Brain microvascular endothelial cell (primary cell): ENCODE data around the gene C10orf120.

ENCODE experiments used
- DNase-seq: peaks from one replicate; pipeline ENCODE4 v3.0.0-alpha.2; 2020
- H3K27ac ChIP-seq: fragments of 250-450 bp; sonication (Bioruptor Pico); 2 replicates; pipeline ENCODE4 v1.5.1; 2020; ENCODE audit warnings: mild to moderate bottlenecking, moderate library complexity
- H3K27me3 ChIP-seq: fragments of 250-450 bp; sonication (Bioruptor Pico); replicated peaks from 2 replicates; pipeline ENCODE4 v1.5.1; 2020; ENCODE audit warnings: mild to moderate bottlenecking
- H3K36me3 ChIP-seq: fragments of 250-450 bp; sonication (Bioruptor Pico); replicated peaks from 2 replicates; pipeline ENCODE4 v1.5.1; 2020; ENCODE audit warnings: mild to moderate bottlenecking
- H3K4me3 ChIP-seq: 2 replicates; pipeline ENCODE4 v1.5.1; 2011; ENCODE audit warnings: low read depth, mild to moderate bottlenecking, control low read depth, low read length, moderate library complexity
- in situ Hi-C: cut with HindIII; loops from 2 replicates; pipeline ENCODE4 v1.10.0; 2017; ENCODE audit warnings: low sequenced_read_pairs, low pct_ligation_motif_present
- TF ChIP-seq, protein P1 (sequence below): IDR thresholded peaks from 2 replicates; pipeline ENCODE4 v1.5.1; 2011; ENCODE audit warnings: low read depth, mild to moderate bottlenecking, moderate library complexity, low read length, control low read depth, inconsistent platforms; ENCODE audit errors: missing control alignments

The C10orf120 gene

DNA sequence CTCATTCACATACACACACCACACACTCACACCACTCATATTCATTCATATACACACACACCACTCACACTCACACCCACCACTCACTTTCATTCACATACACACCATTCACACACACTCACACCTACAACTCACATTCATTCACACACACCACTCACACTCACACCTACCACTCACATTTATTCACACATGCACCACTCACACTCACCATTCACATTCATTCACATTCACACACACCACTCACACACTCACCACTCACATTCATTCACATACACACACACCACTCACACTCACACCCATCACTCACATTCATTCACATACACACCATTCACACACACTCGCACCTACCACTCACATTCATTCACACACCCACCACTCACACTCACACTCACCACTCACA is 25.4 kb upstream of the C10orf120 start:
- Histone ChIP-seq H3K36me3 (no peaks in the 10 kb centered on the region), H3K27me3 (no peaks in the 10 kb centered on the region), H3K4me3 (no peak overlapping the region), H3K27ac (no peak overlapping the region)
- TF ChIP-seq, protein P1, sequence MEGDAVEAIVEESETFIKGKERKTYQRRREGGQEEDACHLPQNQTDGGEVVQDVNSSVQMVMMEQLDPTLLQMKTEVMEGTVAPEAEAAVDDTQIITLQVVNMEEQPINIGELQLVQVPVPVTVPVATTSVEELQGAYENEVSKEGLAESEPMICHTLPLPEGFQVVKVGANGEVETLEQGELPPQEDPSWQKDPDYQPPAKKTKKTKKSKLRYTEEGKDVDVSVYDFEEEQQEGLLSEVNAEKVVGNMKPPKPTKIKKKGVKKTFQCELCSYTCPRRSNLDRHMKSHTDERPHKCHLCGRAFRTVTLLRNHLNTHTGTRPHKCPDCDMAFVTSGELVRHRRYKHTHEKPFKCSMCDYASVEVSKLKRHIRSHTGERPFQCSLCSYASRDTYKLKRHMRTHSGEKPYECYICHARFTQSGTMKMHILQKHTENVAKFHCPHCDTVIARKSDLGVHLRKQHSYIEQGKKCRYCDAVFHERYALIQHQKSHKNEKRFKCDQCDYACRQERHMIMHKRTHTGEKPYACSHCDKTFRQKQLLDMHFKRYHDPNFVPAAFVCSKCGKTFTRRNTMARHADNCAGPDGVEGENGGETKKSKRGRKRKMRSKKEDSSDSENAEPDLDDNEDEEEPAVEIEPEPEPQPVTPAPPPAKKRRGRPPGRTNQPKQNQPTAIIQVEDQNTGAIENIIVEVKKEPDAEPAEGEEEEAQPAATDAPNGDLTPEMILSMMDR = no peak
- in situ Hi-C loops = no loop called here
- no peak for DNase-seq

DNA sequence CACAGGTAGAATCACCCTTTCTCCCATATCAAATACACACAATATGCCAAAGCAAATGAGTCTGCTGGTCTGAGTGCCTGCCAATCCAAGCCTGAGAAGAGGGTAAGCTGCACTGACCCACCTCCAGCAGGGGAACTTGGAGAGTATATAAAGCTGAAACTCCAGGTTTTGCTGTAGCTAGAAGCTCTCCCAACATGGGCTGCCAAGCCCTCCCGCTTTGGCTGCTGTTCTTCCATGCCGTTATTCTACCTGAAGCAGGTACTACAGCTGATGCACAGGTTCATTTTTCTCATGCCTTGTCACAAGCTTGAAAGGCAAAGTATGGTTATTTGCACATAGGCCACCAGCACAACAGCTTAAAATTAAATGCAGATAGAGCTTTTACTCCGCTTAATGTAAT is 21.5 kb upstream of the C10orf120 start:
- H3K27ac ChIP-seq = no peak overlapping the region
- no peaks in the 10 kb centered on the region for H3K36me3 ChIP-seq
- H3K4me3 ChIP-seq = no peak overlapping the region
- no peaks in the 10 kb centered on the region for H3K27me3 ChIP-seq
- in situ Hi-C loops = no loop called here
- TF ChIP-seq, protein P1 = no peak
- DNase-seq = no peak

DNA sequence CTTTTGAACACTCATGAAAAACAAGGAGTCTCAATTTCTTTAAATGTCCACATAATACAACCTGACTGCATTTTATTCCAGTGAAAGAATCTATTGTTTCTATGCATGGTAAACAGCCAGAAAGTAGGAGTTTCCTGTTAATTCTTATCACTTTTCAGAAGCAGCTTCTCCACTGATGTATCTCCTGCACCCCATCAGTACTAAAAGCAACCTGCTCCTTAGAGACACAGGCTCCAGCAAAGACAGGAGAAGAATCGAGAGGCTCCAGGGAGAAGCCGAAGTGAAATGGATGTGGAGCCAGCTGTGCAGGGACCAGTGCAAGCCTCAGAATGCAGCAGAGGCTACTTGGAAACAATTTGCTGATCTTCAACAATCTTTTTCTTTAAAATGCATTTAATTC is 16.4 kb upstream of the C10orf120 start:
- in situ Hi-C loops = no loop called here
- no peaks in the 10 kb centered on the region for H3K27me3 ChIP-seq
- no peak for DNase-seq
- H3K36me3 ChIP-seq = no peaks in the 10 kb centered on the region
- TF ChIP-seq, protein P1 = no peak
- no peak overlapping the region for H3K27ac ChIP-seq
- no peak overlapping the region for H3K4me3 ChIP-seq

DNA sequence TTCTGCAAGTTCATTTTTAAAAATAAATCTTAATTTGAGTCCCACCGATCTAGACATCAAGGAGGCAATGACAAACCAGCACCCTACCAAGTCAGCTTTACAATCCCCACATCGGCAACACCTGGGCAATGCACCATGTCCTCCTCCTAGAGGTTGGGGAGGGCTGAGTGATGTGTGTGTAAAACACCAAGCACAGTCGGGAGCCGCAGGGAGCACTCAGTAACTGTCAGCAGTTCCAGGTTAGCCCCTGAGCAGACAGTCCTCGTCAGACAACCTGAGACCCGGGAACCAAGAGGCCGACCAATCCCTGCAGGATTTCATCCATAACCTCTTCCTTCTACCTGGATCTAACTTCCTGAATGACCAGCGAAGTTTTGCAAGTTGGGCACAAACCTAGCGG is 15.9 kb upstream of the C10orf120 start:
- in situ Hi-C loops = no loop called here
- TF ChIP-seq, protein P1 = no peak
- no peaks in the 10 kb centered on the region for H3K27me3 ChIP-seq
- H3K36me3 ChIP-seq = no peaks in the 10 kb centered on the region
- no peak for DNase-seq
- no peak overlapping the region for H3K4me3 ChIP-seq
- H3K27ac ChIP-seq = no peak overlapping the region

DNA sequence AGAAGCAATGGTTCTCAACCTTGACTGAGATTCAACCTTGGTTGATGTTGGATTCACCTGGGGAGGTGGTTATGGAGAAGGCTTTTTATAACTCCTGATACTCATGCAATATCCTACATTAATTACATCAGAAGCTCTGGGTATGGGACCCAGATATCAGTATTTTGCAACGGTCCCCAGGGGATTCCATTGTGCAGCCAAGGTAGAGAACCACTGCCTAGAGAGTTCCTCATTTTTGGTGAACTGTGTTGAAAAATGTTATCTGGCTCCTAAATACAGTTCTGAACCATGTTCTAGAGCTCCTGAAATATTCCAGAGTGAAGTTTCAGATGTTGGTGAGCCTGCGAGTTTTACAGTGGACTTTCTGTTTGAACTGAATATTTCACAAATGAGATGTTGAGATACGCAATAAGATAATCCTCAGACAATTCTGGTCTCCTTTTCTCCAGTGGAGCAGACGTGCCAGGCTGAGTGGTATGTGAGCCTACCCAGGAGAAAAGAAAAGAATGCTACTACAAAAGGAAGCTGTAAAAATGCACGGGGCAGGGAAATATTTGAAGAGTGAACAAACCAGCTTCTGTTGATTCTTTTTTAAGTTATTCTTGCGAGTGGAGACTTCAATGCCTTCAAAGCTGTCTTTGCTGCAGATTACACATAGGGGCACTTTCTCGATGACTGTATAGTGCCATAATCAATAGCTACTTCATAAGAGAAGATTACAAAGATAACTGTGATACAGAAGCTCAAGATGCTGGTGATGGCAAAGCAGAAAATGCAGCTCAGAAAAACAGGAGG is 13.6 kb upstream of the C10orf120 start:
- Histone ChIP-seq H3K27me3 (no peaks in the 10 kb centered on the region), H3K27ac (no peak overlapping the region), H3K4me3 (no peak overlapping the region), H3K36me3 (no peaks in the 10 kb centered on the region)
- DNase-seq = no peak
- TF ChIP-seq, protein P1 = no peak
- in situ Hi-C loops = no loop called here

DNA sequence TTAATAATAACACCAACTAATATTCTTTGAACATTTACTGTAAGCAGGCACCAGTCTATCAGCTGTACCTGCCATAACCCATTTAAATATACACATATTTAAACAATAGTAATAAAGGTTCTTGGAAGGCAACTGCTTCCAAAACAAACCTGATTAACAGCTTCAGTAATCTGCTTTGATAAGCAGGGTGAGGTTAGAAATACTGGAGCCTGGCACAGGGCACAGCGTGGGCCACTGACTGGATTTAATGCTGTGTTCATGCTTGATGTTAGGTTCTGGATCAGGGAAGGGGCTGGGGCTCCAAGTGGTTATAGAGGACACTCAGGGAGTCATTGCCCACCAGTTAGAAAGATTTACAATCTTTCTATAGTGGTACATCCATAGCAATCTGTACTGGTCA is 10.9 kb upstream of the C10orf120 start:
- TF ChIP-seq, protein P1 = no peak
- DNase-seq = no peak
- in situ Hi-C loops = no loop called here
- no peak overlapping the region for H3K27ac ChIP-seq
- H3K36me3 ChIP-seq = no peaks in the 10 kb centered on the region
- no peak overlapping the region for H3K4me3 ChIP-seq
- no peaks in the 10 kb centered on the region for H3K27me3 ChIP-seq
